ENCODE results near the gene PLEKHA1. TPM values are rescaled to one million over a fixed set of nuclear protein-coding genes. Genes with fewer than 3 reads are reported as not detected.
A peak's percentile ranks its signal among the peaks of the same experiment; 100 is the strongest.

PLEKHA1 gene
- total RNA-seq, 4 donors from 2014 or later, result 51.4 to 101 (median 62.1) TPM

GRCh38 chr10:122331615-122332446, 42.7 kb upstream of the PLEKHA1 start:
- Histone ChIP-seq H3K4me1 (no peaks in the 10 kb centered on the region), H3K27ac (replicated peaks in 1 of 4) (no peak overlapping the region), H3K4me3 (no peak overlapping the region), H3K9me3 (no peaks in the 10 kb centered on the region), H3K27me3 (no peaks in the 10 kb centered on the region), H3K36me3 (no peaks in the 10 kb centered on the region)
- DNase-seq (ENCODE audit: extremely low spot score), result no peak
- intact Hi-C loops (cut with DNase I), result no loop called here
- WGBS, result 79% methylated on average over 16 of the region's 16 CpGs
- TF ChIP-seq POLR2A (IDR thresholded peaks at IDR 0.05; ENCODE audit: low read depth) (no peak), CTCF (IDR thresholded peaks at IDR 0.05) (no peak), POLR2AphosphoS5 (IDR thresholded peaks at IDR 0.05) (no peak)

GRCh38 chr10:122333037-122333436, 41.5 kb upstream of the PLEKHA1 start:
- H3K36me3 ChIP-seq, result no peaks in the 10 kb centered on the region
- DNase-seq (ENCODE audit: extremely low spot score), result no peak
- peaks cover 0 to 1% (median under 1%) of the 10 kb centered on the region in 4 donors for H3K4me1 ChIP-seq
- H3K27me3 ChIP-seq, result no peaks in the 10 kb centered on the region
- H3K4me3 ChIP-seq, result no peak overlapping the region
- H3K27ac ChIP-seq (replicated peaks in 1 of 4), result no peak overlapping the region
- intact Hi-C loops (cut with DNase I), result no loop called here
- H3K9me3 ChIP-seq, result no peaks in the 10 kb centered on the region
- WGBS, result 89% methylated on average over 4 of the region's 4 CpGs
- TF ChIP-seq POLR2AphosphoS5 (IDR thresholded peaks at IDR 0.05) (no peak), CTCF (IDR thresholded peaks at IDR 0.05) (no peak), POLR2A (IDR thresholded peaks at IDR 0.05; ENCODE audit: low read depth) (no peak), EP300 (IDR thresholded peaks at IDR 0.05) (no peak)

GRCh38 chr10:122336332-122336731, 38.2 kb upstream of the PLEKHA1 start:
- Histone ChIP-seq H3K9me3 (no peaks in the 10 kb centered on the region), H3K36me3 (no peaks in the 10 kb centered on the region), H3K27ac (replicated peaks in 1 of 4) (no peak overlapping the region), H3K4me3 (no peak overlapping the region), H3K4me1 (peaks cover 26 to 34% (median 31%) of the 10 kb centered on the region in 4 donors), H3K27me3 (no peaks in the 10 kb centered on the region)
- no peak for TF ChIP-seq CTCF (IDR thresholded peaks at IDR 0.05)
- TF ChIP-seq EP300 (IDR thresholded peaks at IDR 0.05), result no peak
- DNase-seq (ENCODE audit: extremely low spot score), result peak; percentile 66
- intact Hi-C loops (cut with DNase I), result no loop called here
- 90% methylated on average over 10 of the region's 10 CpGs for WGBS

GRCh38 chr10:122336961-122337360, 37.5 kb upstream of the PLEKHA1 start:
- no peak for DNase-seq (ENCODE audit: extremely low spot score)
- no peak for TF ChIP-seq CTCF (IDR thresholded peaks at IDR 0.05)
- TF ChIP-seq POLR2A (IDR thresholded peaks at IDR 0.05; ENCODE audit: low read depth), result no peak
- intact Hi-C loops (cut with DNase I), result no loop called here
- Histone ChIP-seq H3K9me3 (no peaks in the 10 kb centered on the region), H3K27me3 (no peaks in the 10 kb centered on the region), H3K27ac (replicated peaks in 1 of 4) (no peak overlapping the region), H3K4me3 (no peak overlapping the region), H3K4me1 (peaks cover 33 to 40% (median 38%) of the 10 kb centered on the region in 4 donors), H3K36me3 (no peaks in the 10 kb centered on the region)
- WGBS, result 88% methylated on average over 3 of the region's 3 CpGs
